Left lung (tissue), 10 donors: Measurements from ENCODE around the gene PAGE1. TPM values are rescaled to one million over a fixed set of nuclear protein-coding genes. Genes with fewer than 3 reads are reported as not detected.

Experiments used
- ATAC-seq: fragments of 200-7000 bp; cut with Tn5 transposase; one replicate; pipeline ENCODE4 v1.9.1; 2020; ENCODE audit warnings: moderate library complexity
- DNase-seq, 4 donors: peaks; one replicate each; pipeline ENCODE4 v3.0.0-alpha.2; 2013 to 2020
- H3K27ac ChIP-seq, 2 donors: fragments of 200-600 bp; sonication (generic) in 1 of 2; one replicate each; pipeline versions ENCODE4 v1.5.0 to v1.8.0; 2020 to 2021
- H3K27me3 ChIP-seq, 2 donors: fragments of 200-600 bp; sonication (generic) in 1 of 2; one replicate each; pipeline versions ENCODE4 v1.5.0 to v1.8.0; 2020 to 2021
- H3K36me3 ChIP-seq, 2 donors: fragments of 200-600 bp; sonication (generic) in 1 of 2; one replicate each; pipeline versions ENCODE4 v1.5.0 to v1.8.0; 2020 to 2021
- H3K4me1 ChIP-seq, 2 donors: fragments of 200-600 bp; one replicate each; pipeline ENCODE4 v1.8.0; 2021
- H3K4me3 ChIP-seq, 2 donors: fragments of 200-600 bp; sonication (generic) in 1 of 2; one replicate each; pipeline versions ENCODE4 v1.5.0 to v1.8.0; 2020 to 2021; ENCODE audit warnings: mild to moderate bottlenecking in 1 of 2
- H3K9me3 ChIP-seq, 2 donors: fragments of 200-600 bp; sonication (generic) in 1 of 2; one replicate each; pipeline versions ENCODE4 v1.5.0 to v1.8.0; 2020 to 2021
- intact Hi-C, 2 donors: fragments of 100-400 bp; cut with DNase I; formaldehyde crosslinking; loops; one replicate each; pipeline versions ENCODE4 v1.11.2 to v1.14.2; 2022
- polyA plus RNA-seq, 6 donors: library from polyadenylated mRNA; unstranded; fragments of 120-200 nt; gene quantifications; one replicate each; pipeline ENCODE4 v1.2.1, GENCODE V29; 2013; ENCODE audit not compliant: insufficient read length in 6 of 6
- total RNA-seq, 2 donors: library from RNA; stranded (reverse); fragmentation: NEBNext Ultra II Directional; extraction: Animal tissue kit (Norgen Biotek cat#: 25700); gene quantifications; one replicate each; pipeline ENCODE4 v1.2.1, GENCODE V29; 2021
- TF ChIP-seq, protein P1 (sequence below), 2 donors: fragments of 200-600 bp; sonication (generic) in 1 of 2; IDR thresholded peaks; one replicate each; pipeline versions ENCODE4 v1.5.0 to v1.8.0; 2021; ENCODE audit warnings: antibody characterized with exemption in 2 of 2
- donor health status: DM: no; HTN: yes; CAD: no.
- donor health status: DM: no; HTN: no; CAD: no.

The PAGE1 gene
- total and polyA plus RNA-seq, 8 donors, result not detected

DNA sequence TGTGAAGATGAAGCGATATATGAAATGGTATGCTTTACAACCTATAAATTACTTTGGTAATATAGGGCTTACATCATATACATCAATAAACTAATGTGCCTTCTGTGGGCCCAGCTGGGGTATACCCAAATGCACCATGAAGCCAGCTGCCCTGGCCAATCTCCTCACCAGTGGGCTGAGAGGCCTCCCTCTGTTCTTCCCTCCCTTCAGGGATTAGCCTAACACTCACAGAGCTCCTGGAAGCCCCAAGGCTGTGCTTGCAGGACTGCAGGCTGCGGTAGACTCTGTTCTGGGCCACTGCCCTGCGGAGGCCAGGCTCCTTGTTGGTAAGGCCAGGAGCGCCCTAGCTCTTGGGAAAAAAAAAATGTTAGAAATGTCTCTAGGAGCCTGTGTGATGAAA lies 33.9 kb downstream of the PAGE1 start:
- Histone ChIP-seq H3K27ac (no peak overlapping the region), H3K4me1 (no peaks in the 10 kb centered on the region), H3K36me3 (no peaks in the 10 kb centered on the region), H3K4me3 (no peak overlapping the region), H3K9me3 (no peaks in the 10 kb centered on the region), H3K27me3 (no peaks in the 10 kb centered on the region)
- DNase-seq (no peak), ATAC-seq (no peak)
- TF ChIP-seq, protein P1, sequence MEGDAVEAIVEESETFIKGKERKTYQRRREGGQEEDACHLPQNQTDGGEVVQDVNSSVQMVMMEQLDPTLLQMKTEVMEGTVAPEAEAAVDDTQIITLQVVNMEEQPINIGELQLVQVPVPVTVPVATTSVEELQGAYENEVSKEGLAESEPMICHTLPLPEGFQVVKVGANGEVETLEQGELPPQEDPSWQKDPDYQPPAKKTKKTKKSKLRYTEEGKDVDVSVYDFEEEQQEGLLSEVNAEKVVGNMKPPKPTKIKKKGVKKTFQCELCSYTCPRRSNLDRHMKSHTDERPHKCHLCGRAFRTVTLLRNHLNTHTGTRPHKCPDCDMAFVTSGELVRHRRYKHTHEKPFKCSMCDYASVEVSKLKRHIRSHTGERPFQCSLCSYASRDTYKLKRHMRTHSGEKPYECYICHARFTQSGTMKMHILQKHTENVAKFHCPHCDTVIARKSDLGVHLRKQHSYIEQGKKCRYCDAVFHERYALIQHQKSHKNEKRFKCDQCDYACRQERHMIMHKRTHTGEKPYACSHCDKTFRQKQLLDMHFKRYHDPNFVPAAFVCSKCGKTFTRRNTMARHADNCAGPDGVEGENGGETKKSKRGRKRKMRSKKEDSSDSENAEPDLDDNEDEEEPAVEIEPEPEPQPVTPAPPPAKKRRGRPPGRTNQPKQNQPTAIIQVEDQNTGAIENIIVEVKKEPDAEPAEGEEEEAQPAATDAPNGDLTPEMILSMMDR (IDR thresholded peaks at IDR 0.05), result no peak
- intact Hi-C loops, result no loop called here

DNA sequence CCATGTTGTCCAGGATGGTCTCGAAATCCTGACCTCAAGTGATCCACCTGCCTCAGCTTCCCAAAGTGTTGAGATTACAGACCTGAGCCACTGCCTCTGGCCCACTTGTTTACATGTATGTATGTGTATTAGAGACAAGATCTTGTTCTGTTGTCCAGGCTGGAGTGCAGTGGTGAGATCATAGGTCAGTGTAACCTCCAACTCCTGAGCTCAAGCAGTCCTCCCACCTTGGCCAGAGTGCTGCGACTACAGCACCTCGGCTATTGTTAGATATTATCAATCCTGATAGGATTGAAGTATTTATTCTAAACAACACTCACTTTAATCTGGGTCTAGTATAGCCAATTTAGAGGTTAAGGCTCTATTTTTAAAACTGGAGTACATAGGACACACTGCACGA lies 36.0 kb downstream of the PAGE1 start:
- H3K4me3 ChIP-seq, result no peak overlapping the region
- H3K36me3 ChIP-seq, result no peaks in the 10 kb centered on the region
- DNase-seq (no peak), ATAC-seq (no peak)
- intact Hi-C loops, result no loop called here
- H3K27ac ChIP-seq, result no peak overlapping the region
- H3K9me3 ChIP-seq, result no peaks in the 10 kb centered on the region
- H3K27me3 ChIP-seq, result no peaks in the 10 kb centered on the region
- H3K4me1 ChIP-seq, result no peaks in the 10 kb centered on the region
- TF ChIP-seq, protein P1 (IDR thresholded peaks at IDR 0.05), result no peak

DNA sequence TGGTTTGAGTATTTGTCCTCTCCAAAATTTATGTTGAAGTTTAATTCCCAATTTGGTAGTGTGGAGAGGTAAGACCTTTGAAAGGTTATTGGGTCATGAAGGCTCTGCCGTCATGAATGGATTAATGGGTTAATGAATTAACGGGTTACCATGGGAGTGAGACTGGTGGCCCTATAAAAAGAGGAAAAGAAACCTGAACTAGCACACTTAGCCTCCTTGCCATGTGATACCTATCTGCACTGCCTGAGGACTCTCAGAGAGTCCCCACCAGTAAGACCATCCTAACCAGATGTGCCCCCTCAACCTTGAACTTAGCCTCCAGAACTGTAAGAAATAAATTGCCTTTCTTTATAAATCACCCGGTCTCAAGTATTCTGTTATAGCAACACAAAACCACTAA lies 39.3 kb downstream of the PAGE1 start:
- no peak overlapping the region for H3K27ac ChIP-seq
- ATAC-seq, result no peak
- intact Hi-C loops, result no loop called here
- no peaks in the 10 kb centered on the region for H3K27me3 ChIP-seq
- no peaks in the 10 kb centered on the region for H3K4me1 ChIP-seq
- H3K4me3 ChIP-seq, result no peak overlapping the region
- H3K9me3 ChIP-seq, result no peaks in the 10 kb centered on the region
- H3K36me3 ChIP-seq, result no peaks in the 10 kb centered on the region
- DNase-seq, result no peak
- TF ChIP-seq, protein P1 (IDR thresholded peaks at IDR 0.05), result no peak

DNA sequence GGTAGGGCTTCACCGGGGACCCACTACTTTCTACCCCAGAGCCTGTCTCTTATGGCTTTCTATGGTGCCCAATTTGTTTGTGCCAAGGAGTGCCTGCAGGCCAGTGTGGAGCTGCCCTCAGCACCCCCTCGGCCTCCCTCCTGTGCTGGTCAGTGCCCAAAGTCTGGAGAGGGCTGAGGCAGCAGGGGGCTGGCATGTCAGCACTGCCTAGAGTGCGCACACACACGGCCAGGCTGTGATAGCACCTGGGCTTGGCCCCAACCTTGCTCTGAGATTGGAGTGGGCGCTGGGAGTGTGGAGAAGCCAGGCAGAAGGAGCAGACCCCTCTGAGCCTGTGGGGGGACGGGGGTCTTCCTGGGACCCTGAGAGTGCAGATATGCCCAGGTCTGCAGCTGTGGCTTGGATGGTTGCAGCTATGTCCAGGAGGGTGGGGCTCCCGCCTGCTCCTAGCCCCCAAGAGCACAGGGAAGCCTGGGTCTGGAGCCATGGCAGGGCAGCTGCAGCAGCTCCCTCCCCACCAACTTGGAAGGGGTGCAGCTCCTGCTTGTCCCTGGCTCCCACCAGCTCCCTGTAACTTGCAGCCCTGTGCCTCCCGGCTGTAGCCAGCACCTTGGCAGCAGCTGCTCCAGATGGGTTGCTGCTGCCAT lies 50.7 kb downstream of the PAGE1 start:
- H3K27me3 ChIP-seq, result peaks cover 0 to 4% of the 10 kb centered on the region in 2 donors
- TF ChIP-seq, protein P1 (IDR thresholded peaks at IDR 0.05), result no peak
- no peaks in the 10 kb centered on the region for H3K9me3 ChIP-seq
- intact Hi-C loops, result no loop called here
- H3K27ac ChIP-seq, result no peak overlapping the region
- DNase-seq (no peak), ATAC-seq (no peak)
- no peaks in the 10 kb centered on the region for H3K4me1 ChIP-seq
- no peaks in the 10 kb centered on the region for H3K36me3 ChIP-seq
- no peak overlapping the region for H3K4me3 ChIP-seq

Other genes starting within 250 kb of the PAGE1 start
- gene GAGE12C, start 163.8 kb downstream of the PAGE1 start, total RNA-seq, result not detected
- not detected for gene GAGE12C, start 163.8 kb downstream of the PAGE1 start, polyA plus RNA-seq
- not detected for gene GAGE12D, start 154.3 kb downstream of the PAGE1 start, total RNA-seq
- gene GAGE12D, start 154.3 kb downstream of the PAGE1 start, polyA plus RNA-seq, result not detected
- gene GAGE12E, start 144.7 kb downstream of the PAGE1 start, total RNA-seq, result not detected
- gene GAGE12E, start 144.7 kb downstream of the PAGE1 start, polyA plus RNA-seq, result not detected
- gene GAGE12F, start 135.1 kb downstream of the PAGE1 start, total RNA-seq, result not detected
- not detected for gene GAGE12F, start 135.1 kb downstream of the PAGE1 start, polyA plus RNA-seq
- gene GAGE12G, start 125.6 kb downstream of the PAGE1 start, total RNA-seq, result not detected
- not detected for gene GAGE12G, start 125.6 kb downstream of the PAGE1 start, polyA plus RNA-seq
- not detected for gene GAGE12H, start 116.0 kb downstream of the PAGE1 start, total RNA-seq
- gene GAGE12H, start 116.0 kb downstream of the PAGE1 start, polyA plus RNA-seq, result not detected
- gene GAGE2A, start 106.5 kb downstream of the PAGE1 start, total RNA-seq, result not detected
- gene GAGE2A, start 106.5 kb downstream of the PAGE1 start, polyA plus RNA-seq, result not detected
- gene GAGE1, start 97.0 kb downstream of the PAGE1 start, total RNA-seq, result not detected
- under 1 TPM in 1 of 6 donors, not detected in 5; 0.06 TPM for gene GAGE1, start 97.0 kb downstream of the PAGE1 start, polyA plus RNA-seq
- not detected for gene PAGE4, start 133.3 kb upstream of the PAGE1 start, total RNA-seq
- gene PAGE4, start 133.3 kb upstream of the PAGE1 start, polyA plus RNA-seq, result under 1 TPM in 1 of 6 donors, not detected in 5; 0.59 TPM
- 1 to 10 TPM; 3.4 to 3.5 TPM for gene USP27X, start 183.5 kb upstream of the PAGE1 start, total RNA-seq
- 1 to 10 TPM; 7.1 to 9.2 (median 7.9) TPM for gene USP27X, start 183.5 kb upstream of the PAGE1 start, polyA plus RNA-seq
- gene CLCN5, start 226.6 kb upstream of the PAGE1 start, total RNA-seq, result 10 to 100 TPM; 14.5 to 19.5 TPM
- 10 to 100 TPM; 12.5 to 16.5 (median 14.7) TPM for gene CLCN5, start 226.6 kb upstream of the PAGE1 start, polyA plus RNA-seq